HepG2 (cell line): ENCODE results near the gene DAPP1. TPM values are rescaled to one million over a fixed set of nuclear protein-coding genes. Genes with fewer than 3 reads are reported as not detected.

Experiments used
- CAMTA2 ChIP-seq: sonication (generic); formaldehyde crosslinking; IDR thresholded peaks from 2 replicates; pipeline ENCODE4 v1.4.0; 2020; ENCODE audit warnings: mild to moderate bottlenecking, missing genetic modification reagents, borderline replicate concordance
- ETV6 ChIP-seq: sonication (generic); formaldehyde crosslinking; conservative IDR thresholded peaks from 2 replicates; pipeline ENCODE4 v1.4.0; 2020; ENCODE audit warnings: missing genetic modification reagents
- KDM3A ChIP-seq: IDR thresholded peaks from 2 replicates; pipeline ENCODE4 v1.6.1; 2018; ENCODE audit warnings: low read depth, missing compliant biosample characterization
- MAZ ChIP-seq, 2 experiments: sonication (generic) in 1 of 2; formaldehyde crosslinking in 1 of 2; IDR thresholded peaks; 2 replicates each; pipeline versions ENCODE4 v1.5.0 to v1.6.1; 2012 to 2020; ENCODE audit warnings: low read depth in 2 of 2, mild to moderate bottlenecking in 2 of 2, borderline replicate concordance in 1 of 2, improper control_type of control experiment in 1 of 2, low read length in 1 of 2, missing genetic modification reagents in 1 of 2, moderate library complexity in 1 of 2
- ZFP90 ChIP-seq: sonication (generic); formaldehyde crosslinking; IDR thresholded peaks from 2 replicates; pipeline ENCODE4 v1.8.0; 2022; ENCODE audit warnings: missing genetic modification reagents, mild to moderate bottlenecking, inconsistent platforms, borderline replicate concordance
- ZNF7 ChIP-seq: IDR thresholded peaks from 2 replicates; pipeline ENCODE4 v1.6.1; 2016; ENCODE audit warnings: missing biosample characterization, missing genetic modification reagents
- ZNF878 ChIP-seq: sonication (generic); formaldehyde crosslinking; IDR thresholded peaks from 2 replicates; pipeline ENCODE4 v1.8.1; 2023; ENCODE audit warnings: mild to moderate bottlenecking, missing genetic modification reagents, moderate library complexity
- polyA plus RNA-seq, 8 experiments: library from polyadenylated mRNA; depleted of rRNA in 3 of 8; stranded (reverse) in 7 of 8; unstranded in 1 of 8; fragments of >200 nt; fragmentation: Illumina TruSeq in 4 of 8; extraction: Trizol in 4 of 8; gene quantifications; 2 replicates each; pipeline versions ENCODE4 v1.2.1 to v1.2.3, GENCODE V29; 2011 to 2016; ENCODE audit warnings: low read depth in 4 of 8, missing spikeins in 1 of 8, mixed read lengths in 1 of 8; ENCODE audit not compliant: insufficient read depth in 1 of 8
- total RNA-seq, 5 experiments: library from RNA; depleted of rRNA; stranded (reverse); fragments of >200 nt; fragmentation: Illumina TruSeq; extraction: Trizol; gene quantifications; 2 replicates each; pipeline ENCODE4 v1.2.3, GENCODE V29; 2016; ENCODE audit warnings: low read depth in 1 of 5
- TF ChIP-seq, protein P1 (sequence below): sonication (generic); formaldehyde crosslinking; IDR thresholded peaks from 2 replicates; pipeline ENCODE4 v1.5.0; 2020; ENCODE audit warnings: missing genetic modification reagents

DAPP1 gene
- total and polyA plus RNA-seq, 2 of the 13 experiments (the other 11 are each of a cell fraction or from before 2014, with no cell fraction given), result not detected

- TF ChIP-seq MAZ (IDR thresholded peaks at IDR 0.05; ENCODE audit: borderline replicate concordance, low read depth, low read length), result no peak
- TF ChIP-seq MAZ (CRISPR knock-in tag; IDR thresholded peaks at IDR 0.05; ENCODE audit: low read depth), result no peak
- no peak for TF ChIP-seq CAMTA2
- TF ChIP-seq ZFP90, result no peak
- TF ChIP-seq, protein P1, sequence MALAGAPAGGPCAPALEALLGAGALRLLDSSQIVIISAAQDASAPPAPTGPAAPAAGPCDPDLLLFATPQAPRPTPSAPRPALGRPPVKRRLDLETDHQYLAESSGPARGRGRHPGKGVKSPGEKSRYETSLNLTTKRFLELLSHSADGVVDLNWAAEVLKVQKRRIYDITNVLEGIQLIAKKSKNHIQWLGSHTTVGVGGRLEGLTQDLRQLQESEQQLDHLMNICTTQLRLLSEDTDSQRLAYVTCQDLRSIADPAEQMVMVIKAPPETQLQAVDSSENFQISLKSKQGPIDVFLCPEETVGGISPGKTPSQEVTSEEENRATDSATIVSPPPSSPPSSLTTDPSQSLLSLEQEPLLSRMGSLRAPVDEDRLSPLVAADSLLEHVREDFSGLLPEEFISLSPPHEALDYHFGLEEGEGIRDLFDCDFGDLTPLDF (CRISPR knock-in tag), result no peak
- TF ChIP-seq KDM3A (CRISPR knock-in tag), result no peak
- no peak for TF ChIP-seq ZNF7 (CRISPR knock-in tag)
- no peak for TF ChIP-seq ETV6
- TF ChIP-seq ZNF878 (CRISPR knock-in tag), result no peak
Measured at GRCh38 chr4:99918656-99919055, 102.0 kb downstream of the DAPP1 start (continued).

Other genes with a start within 250 kb of the DAPP1 start
- 58.4 and 102 TPM in 2 replicates for gene MTTP, start 242.0 kb upstream of the DAPP1 start, total RNA-seq (2016; rRNA removed; fragmentation: Illumina TruSeq; extraction: Trizol)
- gene MTTP, start 242.0 kb upstream of the DAPP1 start, polyA plus RNA-seq (2011; rRNA removed), result 78.2 and 84.7 TPM in 2 replicates
- gene C4orf54, start 159.0 kb upstream of the DAPP1 start, total RNA-seq (2016; rRNA removed; fragmentation: Illumina TruSeq; extraction: Trizol), result not detected in 2 replicates
- not detected in 2 replicates for gene C4orf54, start 159.0 kb upstream of the DAPP1 start, polyA plus RNA-seq (2011; rRNA removed)
- gene LAMTOR3, start 77.6 kb downstream of the DAPP1 start, total RNA-seq (2016; rRNA removed; fragmentation: Illumina TruSeq; extraction: Trizol), result 47.6 and 81.0 TPM in 2 replicates
- 37.2 and 49.1 TPM in 2 replicates for gene LAMTOR3, start 77.6 kb downstream of the DAPP1 start, polyA plus RNA-seq (2011; rRNA removed)
- gene DNAJB14, start 129.8 kb downstream of the DAPP1 start, total RNA-seq (2016; rRNA removed; fragmentation: Illumina TruSeq; extraction: Trizol), result 22.1 and 38.1 TPM in 2 replicates
- 6.1 and 9.1 TPM in 2 replicates for gene DNAJB14, start 129.8 kb downstream of the DAPP1 start, polyA plus RNA-seq (2011; rRNA removed)
- gene H2AZ1, start 133.4 kb downstream of the DAPP1 start, total RNA-seq (2016; rRNA removed; fragmentation: Illumina TruSeq; extraction: Trizol), result 574 and 800 TPM in 2 replicates
- gene H2AZ1, start 133.4 kb downstream of the DAPP1 start, polyA plus RNA-seq (2011; rRNA removed), result 204 and 301 TPM in 2 replicates